GM10266 (cell line): Measurements from ENCODE around the gene RHOD.
A peak's percentile ranks its signal among the peaks of the same experiment; 100 is the strongest.

Experiments used
- DNase-seq: peaks from one replicate; pipeline ENCODE4 v3.0.0; 2012; ENCODE audit errors: extremely low spot score
- CTCF ChIP-seq: IDR thresholded peaks from 2 replicates; pipeline ENCODE4 v1.5.1; 2012; ENCODE audit warnings: mild to moderate bottlenecking, low read depth; ENCODE audit not compliant: control insufficient read depth, insufficient read depth; ENCODE audit errors: missing control alignments

The RHOD gene

GRCh38 chr11:67058506-67058905 is 1.9 kb downstream of the RHOD start:
- no peak for TF ChIP-seq CTCF
- no peak for DNase-seq

GRCh38 chr11:67059671-67060070 is 3.0 kb downstream of the RHOD start:
- DNase-seq = no peak
- no peak for TF ChIP-seq CTCF

- DNase-seq = no peak
- no peak for TF ChIP-seq CTCF
Measured at GRCh38 chr11:67060111-67060522, 3.5 kb downstream of the RHOD start.

- TF ChIP-seq CTCF = no peak
- no peak for DNase-seq
Measured at GRCh38 chr11:67062526-67063373, 6.1 kb downstream of the RHOD start.

GRCh38 chr11:67066333-67066709 is 9.7 kb downstream of the RHOD start:
- TF ChIP-seq CTCF = no peak
- DNase-seq = no peak

- TF ChIP-seq CTCF = peak; percentile 83
- peak; percentile 91 for DNase-seq
Measured at GRCh38 chr11:67071420-67072284, 15.0 kb downstream of the RHOD start.
